Stimulated activated naive CD8-positive, alpha-beta T cell treated with anti-CD3 and anti-CD28 coated beads, Interleukin-15, Interleukin-2, amounts not matched to agents 100 ng/mL and 50 ng/mL, for 24 hours (primary cell): Measurements from ENCODE around the gene CYP19A1.
"Not testable (repeated sequence)": the region's sequence is repeated elsewhere in the genome, so short reads cannot be mapped to it uniquely, and the experiment has no call there.

ENCODE experiments used
- H3K27ac Mint-ChIP-seq: one replicate; pipeline ENCODE4 v1.8.0; 2021; ENCODE audit warnings: mild to moderate bottlenecking, mixed read lengths
- H3K27me3 Mint-ChIP-seq: one replicate; pipeline ENCODE4 v1.8.0; 2021; ENCODE audit warnings: mixed read lengths
- H3K36me3 Mint-ChIP-seq: one replicate; pipeline ENCODE4 v1.8.0; 2021; ENCODE audit warnings: low read depth, mixed read lengths
- H3K4me1 Mint-ChIP-seq: one replicate; pipeline ENCODE4 v1.8.0; 2021; ENCODE audit warnings: low read depth, mixed read lengths
- H3K4me3 Mint-ChIP-seq: one replicate; pipeline ENCODE4 v1.8.0; 2021; ENCODE audit warnings: mild to moderate bottlenecking, mixed read lengths
- H3K9me3 Mint-ChIP-seq: one replicate; pipeline ENCODE4 v1.8.0; 2021; ENCODE audit warnings: mixed read lengths

The CYP19A1 gene

GRCh38 chr15:51279391-51279790 is 59.0 kb downstream of the CYP19A1 start:
- Mint-ChIP-seq H3K4me3 (no peak overlapping the region), H3K27me3 (peaks cover 27% of the 10 kb centered on the region), H3K4me1 (no peaks in the 10 kb centered on the region)

GRCh38 chr15:51277101-51277500 is 61.3 kb downstream of the CYP19A1 start:
- no peaks in the 10 kb centered on the region for H3K4me1 Mint-ChIP-seq
- no peak overlapping the region for H3K27ac Mint-ChIP-seq
- H3K4me3 Mint-ChIP-seq, result no peak overlapping the region
- no peaks in the 10 kb centered on the region for H3K9me3 Mint-ChIP-seq
- peaks cover 38% of the 10 kb centered on the region for H3K27me3 Mint-ChIP-seq
- no peaks in the 10 kb centered on the region for H3K36me3 Mint-ChIP-seq

More at GRCh38 chr15:51279391-51279790, 59.0 kb downstream of the CYP19A1 start:
- Mint-ChIP-seq H3K36me3 (no peaks in the 10 kb centered on the region), H3K9me3 (no peaks in the 10 kb centered on the region), H3K27ac (no peak overlapping the region)

GRCh38 chr15:51274956-51275355 is 63.4 kb downstream of the CYP19A1 start:
- no peak overlapping the region for H3K27ac Mint-ChIP-seq
- H3K36me3 Mint-ChIP-seq, result no peaks in the 10 kb centered on the region
- H3K27me3 Mint-ChIP-seq, result peaks cover 38% of the 10 kb centered on the region
- no peaks in the 10 kb centered on the region for H3K4me1 Mint-ChIP-seq
- H3K9me3 Mint-ChIP-seq, result no peaks in the 10 kb centered on the region
- no peak overlapping the region for H3K4me3 Mint-ChIP-seq

GRCh38 chr15:51270706-51271105 is 67.7 kb downstream of the CYP19A1 start:
- H3K9me3 Mint-ChIP-seq, result no peaks in the 10 kb centered on the region
- no peaks in the 10 kb centered on the region for H3K36me3 Mint-ChIP-seq
- H3K27me3 Mint-ChIP-seq, result peaks cover 40% of the 10 kb centered on the region
- no peak overlapping the region for H3K4me3 Mint-ChIP-seq
- H3K4me1 Mint-ChIP-seq, result peaks cover 4% of the 10 kb centered on the region
- no peak overlapping the region for H3K27ac Mint-ChIP-seq

GRCh38 chr15:51269496-51269895 is 68.9 kb downstream of the CYP19A1 start:
- H3K27ac Mint-ChIP-seq, result no peak overlapping the region
- no peaks in the 10 kb centered on the region for H3K9me3 Mint-ChIP-seq
- H3K27me3 Mint-ChIP-seq, result peaks cover 49% of the 10 kb centered on the region
- H3K4me1 Mint-ChIP-seq, result peaks cover 4% of the 10 kb centered on the region
- H3K4me3 Mint-ChIP-seq, result no peak overlapping the region
- no peaks in the 10 kb centered on the region for H3K36me3 Mint-ChIP-seq

- no peaks in the 10 kb centered on the region for H3K9me3 Mint-ChIP-seq
- H3K4me1 Mint-ChIP-seq, result peaks cover 4% of the 10 kb centered on the region
- no peak overlapping the region for H3K4me3 Mint-ChIP-seq
- H3K27ac Mint-ChIP-seq, result no peak overlapping the region
- no peaks in the 10 kb centered on the region for H3K36me3 Mint-ChIP-seq
- H3K27me3 Mint-ChIP-seq, result peaks cover 40% of the 10 kb centered on the region
Observed at GRCh38 chr15:51267703-51268083, 70.7 kb downstream of the CYP19A1 start.

GRCh38 chr15:51267051-51267702 is 71.2 kb downstream of the CYP19A1 start:
- no peaks in the 10 kb centered on the region for H3K36me3 Mint-ChIP-seq
- no peaks in the 10 kb centered on the region for H3K9me3 Mint-ChIP-seq
- peaks cover 4% of the 10 kb centered on the region for H3K4me1 Mint-ChIP-seq
- no peak overlapping the region for H3K27ac Mint-ChIP-seq
- no peak overlapping the region for H3K4me3 Mint-ChIP-seq
- H3K27me3 Mint-ChIP-seq, result peaks cover 39% of the 10 kb centered on the region

- H3K4me3 Mint-ChIP-seq, result no peak overlapping the region
- H3K4me1 Mint-ChIP-seq, result peaks cover 4% of the 10 kb centered on the region
Observed at GRCh38 chr15:51266656-51267050, 71.7 kb downstream of the CYP19A1 start.

GRCh38 chr15:51265037-51265555 is 73.3 kb downstream of the CYP19A1 start:
- H3K4me3 Mint-ChIP-seq, result no peak overlapping the region
- H3K36me3 Mint-ChIP-seq, result no peaks in the 10 kb centered on the region
- H3K9me3 Mint-ChIP-seq, result peaks cover 8% of the 10 kb centered on the region
- H3K27ac Mint-ChIP-seq, result no peak overlapping the region
- H3K4me1 Mint-ChIP-seq, result peaks cover 4% of the 10 kb centered on the region
- peaks cover 39% of the 10 kb centered on the region for H3K27me3 Mint-ChIP-seq

More at GRCh38 chr15:51266656-51267050, 71.7 kb downstream of the CYP19A1 start:
- no peaks in the 10 kb centered on the region for H3K9me3 Mint-ChIP-seq
- peaks cover 39% of the 10 kb centered on the region for H3K27me3 Mint-ChIP-seq
- no peaks in the 10 kb centered on the region for H3K36me3 Mint-ChIP-seq
- H3K27ac Mint-ChIP-seq, result no peak overlapping the region

GRCh38 chr15:51263726-51264125 is 74.7 kb downstream of the CYP19A1 start:
- Mint-ChIP-seq H3K27ac (no peak overlapping the region), H3K36me3 (no peaks in the 10 kb centered on the region), H3K9me3 (peaks cover 8% of the 10 kb centered on the region), H3K4me1 (peaks cover 4% of the 10 kb centered on the region), H3K4me3 (no peak overlapping the region), H3K27me3 (peaks cover 38% of the 10 kb centered on the region)

GRCh38 chr15:51263116-51263515 is 75.3 kb downstream of the CYP19A1 start:
- H3K4me1 Mint-ChIP-seq, result peaks cover 2% of the 10 kb centered on the region
- H3K36me3 Mint-ChIP-seq, result no peaks in the 10 kb centered on the region
- peaks cover 8% of the 10 kb centered on the region for H3K9me3 Mint-ChIP-seq
- H3K27ac Mint-ChIP-seq, result no peak overlapping the region
- peaks cover 32% of the 10 kb centered on the region for H3K27me3 Mint-ChIP-seq
- no peak overlapping the region for H3K4me3 Mint-ChIP-seq

- Mint-ChIP-seq H3K27ac (no peak overlapping the region), H3K4me1 (no peaks in the 10 kb centered on the region), H3K4me3 (no peak overlapping the region), H3K9me3 (peaks cover 8% of the 10 kb centered on the region), H3K36me3 (no peaks in the 10 kb centered on the region), H3K27me3 (peaks cover 27% of the 10 kb centered on the region)
Observed at GRCh38 chr15:51262463-51262862, 75.9 kb downstream of the CYP19A1 start.

- not testable (repeated sequence) for H3K4me3 Mint-ChIP-seq, H3K4me1 Mint-ChIP-seq, H3K27ac Mint-ChIP-seq, H3K9me3 Mint-ChIP-seq, H3K36me3 Mint-ChIP-seq
- H3K27me3 Mint-ChIP-seq, result peaks cover 17% of the 10 kb centered on the region
Observed at GRCh38 chr15:51261113-51261512, 77.3 kb downstream of the CYP19A1 start.

- Mint-ChIP-seq H3K4me3 (no peak overlapping the region), H3K27me3 (peaks cover 8% of the 10 kb centered on the region), H3K9me3 (peaks cover 8% of the 10 kb centered on the region), H3K36me3 (no peaks in the 10 kb centered on the region), H3K4me1 (no peaks in the 10 kb centered on the region), H3K27ac (no peak overlapping the region)
Observed at GRCh38 chr15:51260202-51260601, 78.2 kb downstream of the CYP19A1 start.

- H3K36me3 Mint-ChIP-seq, result no peaks in the 10 kb centered on the region
- no peak overlapping the region for H3K27ac Mint-ChIP-seq
- H3K4me1 Mint-ChIP-seq, result no peaks in the 10 kb centered on the region
- no peaks in the 10 kb centered on the region for H3K9me3 Mint-ChIP-seq
- H3K27me3 Mint-ChIP-seq, result peaks cover 19% of the 10 kb centered on the region
- no peak overlapping the region for H3K4me3 Mint-ChIP-seq
Observed at GRCh38 chr15:51255533-51255932, 82.9 kb downstream of the CYP19A1 start.

GRCh38 chr15:51253366-51253765 is 85.0 kb downstream of the CYP19A1 start:
- H3K4me3 Mint-ChIP-seq, result no peak overlapping the region
- H3K9me3 Mint-ChIP-seq, result no peaks in the 10 kb centered on the region

More at GRCh38 chr15:51253366-51253765, 85.0 kb downstream of the CYP19A1 start:
- Mint-ChIP-seq H3K27ac (no peak overlapping the region), H3K36me3 (no peaks in the 10 kb centered on the region), H3K4me1 (no peaks in the 10 kb centered on the region), H3K27me3 (peaks cover 23% of the 10 kb centered on the region)
